IPS-18a (cell line): ENCODE data around the gene GAS6.

ENCODE experiments used
- H3K27ac ChIP-seq: one replicate; pipeline ENCODE4 v1.5.1; 2013; ENCODE audit warnings: low read length
- H3K27me3 ChIP-seq: one replicate; pipeline ENCODE4 v1.6.1; 2013; ENCODE audit warnings: mild to moderate bottlenecking, low read length; ENCODE audit not compliant: control insufficient read depth, insufficient read depth
- H3K36me3 ChIP-seq: one replicate; pipeline ENCODE4 v1.6.1; 2013; ENCODE audit warnings: low read depth, low read length; ENCODE audit not compliant: control insufficient read depth
- H3K4me1 ChIP-seq: one replicate; pipeline ENCODE4 v1.6.1; 2013; ENCODE audit warnings: low read depth, low read length; ENCODE audit not compliant: control insufficient read depth
- H3K4me3 ChIP-seq: one replicate; pipeline ENCODE4 v1.5.1; 2013; ENCODE audit warnings: low read length
- H3K9ac ChIP-seq: one replicate; pipeline ENCODE4 v1.6.1; 2013; ENCODE audit warnings: mild to moderate bottlenecking, low read length, moderate library complexity
- H3K9me3 ChIP-seq: one replicate; pipeline ENCODE4 v1.6.1; 2013; ENCODE audit warnings: low read depth, low read length; ENCODE audit not compliant: control insufficient read depth

Gene GAS6

DNA sequence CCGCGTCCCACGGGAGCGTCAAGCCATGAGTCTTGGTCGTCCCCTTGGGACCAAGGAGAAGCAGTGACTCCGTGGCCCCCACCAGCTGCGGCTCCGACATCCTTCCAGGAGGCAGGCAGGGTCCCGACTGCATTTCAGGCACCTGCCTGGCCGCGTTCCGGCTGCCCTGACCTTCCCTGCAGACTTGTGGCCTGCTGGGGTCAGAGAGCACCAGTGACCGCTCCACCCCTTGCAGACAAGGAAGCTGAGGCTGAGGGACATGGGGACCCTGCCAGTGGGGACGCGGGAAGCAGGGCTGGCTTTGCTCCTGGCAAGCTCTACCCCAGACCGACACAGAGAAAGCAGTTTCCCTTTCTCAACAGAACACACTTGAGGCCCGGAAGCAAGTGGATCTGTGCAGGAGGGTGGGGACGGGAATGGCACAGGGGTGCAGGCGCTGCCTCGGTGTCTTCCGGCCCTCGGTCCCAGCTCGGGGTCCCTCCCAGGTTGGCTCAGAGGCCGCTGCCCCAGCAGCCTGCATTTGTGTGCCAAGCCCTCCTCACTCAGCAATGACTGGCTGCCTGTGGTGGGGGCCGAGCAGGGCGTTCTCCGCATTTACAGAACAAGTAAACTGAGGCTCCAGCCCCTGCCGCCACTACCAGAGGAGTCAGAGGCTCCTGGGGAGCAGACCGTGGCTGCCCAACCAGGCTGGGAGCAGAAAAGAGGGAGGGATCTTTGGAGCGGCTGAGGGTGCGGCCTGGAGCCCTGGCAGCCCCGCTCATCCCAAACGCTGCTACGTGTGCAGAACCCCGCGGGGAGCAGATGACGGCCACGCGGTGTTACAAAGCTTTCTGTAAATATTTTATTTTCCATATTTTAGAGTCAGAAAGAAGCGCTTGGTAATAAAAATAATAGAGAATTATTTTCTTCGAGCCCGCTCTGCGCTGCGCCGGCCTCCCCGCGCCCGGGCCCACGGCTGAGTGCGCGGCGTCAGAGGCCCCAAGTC is 43.9 kb downstream of the GAS6 start:
- H3K9ac ChIP-seq = no peak overlapping the region
- H3K4me3 ChIP-seq = no peak overlapping the region
- H3K4me1 ChIP-seq = no peaks in the 10 kb centered on the region
- H3K27ac ChIP-seq = no peak overlapping the region
- H3K27me3 ChIP-seq = no peaks in the 10 kb centered on the region
- H3K9me3 ChIP-seq = no peaks in the 10 kb centered on the region
- H3K36me3 ChIP-seq = peaks cover 3% of the 10 kb centered on the region

DNA sequence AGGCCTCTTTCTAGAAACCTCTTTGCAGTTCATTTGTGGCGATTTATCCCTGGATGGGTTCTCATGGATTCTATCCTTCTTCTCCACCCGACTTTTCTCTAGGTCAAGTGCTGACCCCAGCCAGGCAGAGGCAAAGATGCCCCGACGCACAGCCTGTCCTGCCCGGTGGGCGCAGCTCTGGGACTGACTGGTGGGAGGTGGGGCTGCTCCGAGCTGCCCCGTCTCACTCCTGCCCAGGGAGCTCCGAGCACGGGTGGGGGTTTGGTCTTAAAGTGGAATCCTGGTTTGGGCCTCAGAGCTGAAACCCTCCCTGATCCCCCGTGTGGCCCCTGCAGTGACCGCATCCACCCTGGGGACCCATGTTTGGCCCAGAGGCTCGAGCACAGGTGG is 44.5 kb downstream of the GAS6 start:
- Histone ChIP-seq H3K9me3 (no peaks in the 10 kb centered on the region), H3K4me3 (no peak overlapping the region), H3K36me3 (peaks cover 3% of the 10 kb centered on the region), H3K4me1 (no peaks in the 10 kb centered on the region), H3K27ac (no peak overlapping the region), H3K27me3 (no peaks in the 10 kb centered on the region), H3K9ac (no peak overlapping the region)

DNA sequence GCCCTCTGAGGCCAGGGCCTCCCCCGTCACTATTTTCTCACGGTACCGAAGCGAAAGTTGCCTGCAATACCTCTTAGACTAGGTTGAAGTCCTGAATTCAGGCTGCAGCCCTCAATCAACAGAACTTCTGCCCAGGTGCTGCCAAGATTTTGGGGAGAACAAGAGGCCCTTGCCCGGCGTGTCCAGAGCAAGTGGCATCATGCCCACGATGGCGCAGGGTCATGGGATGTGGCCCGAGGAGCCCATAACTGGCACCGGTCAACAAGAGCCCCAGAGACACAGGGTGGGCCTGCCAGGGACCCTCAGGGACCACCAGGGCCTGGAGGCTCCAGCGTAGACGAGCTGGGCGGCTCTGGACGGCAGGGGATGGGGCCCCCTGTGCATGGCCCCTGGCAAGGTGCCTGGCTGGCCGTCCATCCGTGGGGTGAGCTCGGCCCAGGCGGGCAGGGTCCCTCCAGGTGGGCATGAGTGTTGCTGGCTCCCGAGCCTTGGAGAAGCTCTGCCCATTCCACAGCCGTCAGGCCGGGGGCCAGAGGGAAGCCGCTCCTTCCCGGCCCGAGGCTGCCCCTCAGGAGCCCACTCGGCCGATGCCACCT is 45.1 kb downstream of the GAS6 start:
- Histone ChIP-seq H3K4me3 (no peak overlapping the region), H3K27ac (no peak overlapping the region), H3K27me3 (no peaks in the 10 kb centered on the region), H3K4me1 (no peaks in the 10 kb centered on the region), H3K36me3 (peaks cover 3% of the 10 kb centered on the region), H3K9ac (no peak overlapping the region), H3K9me3 (no peaks in the 10 kb centered on the region)

DNA sequence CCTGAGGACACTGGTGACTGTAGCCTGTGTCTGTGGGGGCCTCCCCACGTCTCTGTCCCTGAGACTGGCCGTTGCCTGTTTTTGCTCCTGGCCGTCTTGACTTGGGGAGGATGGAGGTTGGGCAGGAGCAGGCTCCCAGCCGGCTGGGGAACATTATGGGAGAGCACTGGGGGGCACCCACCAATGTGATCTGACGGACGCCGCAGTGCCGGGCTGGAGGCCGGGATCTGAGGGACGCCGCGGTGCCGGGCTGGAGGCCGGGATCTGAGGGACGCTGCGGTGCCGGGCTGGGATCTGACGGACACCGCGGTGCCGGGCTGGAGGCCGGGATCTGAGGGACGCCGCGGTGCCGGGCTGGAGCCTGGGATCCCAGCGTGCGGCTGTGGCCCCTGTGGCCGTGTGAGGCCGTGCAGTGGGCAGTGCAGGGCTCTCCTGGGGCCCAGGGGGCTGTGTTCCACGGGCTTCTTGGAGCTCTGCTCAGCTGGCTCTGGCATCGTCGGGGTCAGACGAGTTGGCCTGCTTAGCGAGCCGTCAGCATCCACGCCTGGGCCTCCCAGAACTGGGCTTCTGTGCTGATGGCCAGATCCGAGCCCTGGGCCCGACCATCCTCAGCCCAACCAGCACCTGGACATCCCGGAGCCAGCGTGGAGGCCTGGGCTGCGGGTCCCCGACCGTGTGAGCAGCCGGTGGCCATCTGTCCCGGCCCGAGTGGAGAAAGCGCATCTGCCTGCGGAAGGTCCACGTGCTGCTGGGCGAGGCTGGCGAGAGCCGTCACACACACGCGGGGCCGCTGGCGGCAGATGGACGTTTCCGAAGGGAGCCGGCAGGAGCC is 45.8 kb downstream of the GAS6 start:
- H3K36me3 ChIP-seq = peaks cover 3% of the 10 kb centered on the region

DNA sequence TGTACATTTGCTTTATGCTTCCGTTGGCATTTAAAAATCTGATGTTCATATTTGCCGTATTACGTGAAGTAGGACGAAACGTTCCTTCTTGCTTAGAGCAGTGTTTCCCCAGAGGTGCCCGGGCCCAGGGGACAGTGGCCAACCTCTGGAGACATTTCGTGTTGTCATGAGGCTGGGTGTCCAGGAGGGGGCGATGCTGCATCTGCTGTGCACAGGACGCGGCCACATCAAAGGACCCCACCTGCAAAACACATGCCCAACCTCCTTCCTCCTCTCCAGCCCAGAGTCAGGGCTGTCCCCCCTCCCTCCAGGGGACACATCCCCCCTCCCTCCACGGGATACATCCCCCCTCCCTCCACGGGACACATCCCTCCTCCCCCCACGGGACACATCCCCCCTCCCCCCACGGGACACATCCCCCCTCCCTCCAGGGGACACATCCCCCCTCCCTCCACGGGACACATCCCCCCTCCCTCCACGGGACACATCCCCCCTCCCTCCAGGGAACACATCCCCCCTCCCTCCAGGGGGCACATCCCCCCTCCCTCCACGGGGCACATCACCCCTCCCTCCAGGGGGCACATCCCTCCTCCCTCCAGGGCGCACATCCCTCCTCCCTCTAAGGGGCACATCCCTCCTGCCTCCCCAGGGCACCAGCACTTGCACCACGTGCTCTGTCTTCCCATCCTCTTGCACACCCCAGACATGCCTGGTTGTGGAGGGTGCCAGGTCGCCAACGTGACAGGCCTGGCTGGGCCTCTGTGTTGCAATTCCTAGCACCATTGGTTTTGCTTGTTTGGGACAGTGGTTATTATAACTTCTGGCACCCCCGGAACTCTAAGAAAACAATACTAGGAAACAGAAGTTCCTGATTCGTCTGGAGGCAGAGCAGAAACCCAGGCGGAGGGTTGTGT is 46.7 kb downstream of the GAS6 start:
- no peak overlapping the region for H3K9ac ChIP-seq
- no peak overlapping the region for H3K27ac ChIP-seq
- no peaks in the 10 kb centered on the region for H3K4me1 ChIP-seq
- no peaks in the 10 kb centered on the region for H3K27me3 ChIP-seq
- H3K36me3 ChIP-seq = no peaks in the 10 kb centered on the region
- no peaks in the 10 kb centered on the region for H3K9me3 ChIP-seq
- no peak overlapping the region for H3K4me3 ChIP-seq

More for the DNA sequence above, 45.8 kb downstream of the GAS6 start:
- H3K9ac ChIP-seq = no peak overlapping the region
- no peak overlapping the region for H3K27ac ChIP-seq
- no peaks in the 10 kb centered on the region for H3K27me3 ChIP-seq
- no peaks in the 10 kb centered on the region for H3K9me3 ChIP-seq
- no peak overlapping the region for H3K4me3 ChIP-seq
- H3K4me1 ChIP-seq = no peaks in the 10 kb centered on the region

DNA sequence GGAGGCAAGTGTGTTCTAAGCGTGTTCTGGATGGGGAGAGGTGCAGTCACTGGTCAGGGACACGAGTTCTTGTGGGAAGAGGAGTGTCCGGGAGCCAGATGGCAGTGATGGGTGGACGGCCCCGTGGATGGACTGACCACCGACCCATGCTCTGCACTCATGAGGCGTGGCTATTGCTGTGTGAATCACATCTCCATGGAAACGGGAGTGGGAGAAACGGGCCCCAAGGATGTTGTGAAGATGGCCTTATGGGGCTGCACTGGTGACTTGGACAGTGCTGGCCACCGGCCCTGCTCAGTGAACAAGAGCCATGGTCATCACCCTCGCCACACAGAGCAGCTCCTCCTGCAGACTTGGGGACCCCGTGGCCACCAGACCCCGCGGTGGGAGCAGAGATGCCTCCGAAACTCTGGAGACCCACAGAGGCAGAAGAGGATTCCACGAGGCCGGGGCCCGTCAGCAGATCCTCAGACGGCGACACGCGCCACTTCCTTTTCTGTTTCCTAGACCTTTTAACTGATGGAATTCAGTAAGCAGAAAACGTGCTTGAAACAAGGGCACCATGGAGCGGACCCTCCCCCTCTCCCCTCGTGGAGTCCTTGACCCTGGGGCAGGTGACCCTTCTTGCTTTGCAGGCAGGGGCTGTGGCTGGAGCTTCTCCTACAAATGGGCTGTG is 47.5 kb downstream of the GAS6 start:
- no peak overlapping the region for H3K4me3 ChIP-seq
- no peak overlapping the region for H3K27ac ChIP-seq
- H3K4me1 ChIP-seq = no peaks in the 10 kb centered on the region
- no peaks in the 10 kb centered on the region for H3K27me3 ChIP-seq
- no peak overlapping the region for H3K9ac ChIP-seq
- no peaks in the 10 kb centered on the region for H3K36me3 ChIP-seq
- H3K9me3 ChIP-seq = no peaks in the 10 kb centered on the region

DNA sequence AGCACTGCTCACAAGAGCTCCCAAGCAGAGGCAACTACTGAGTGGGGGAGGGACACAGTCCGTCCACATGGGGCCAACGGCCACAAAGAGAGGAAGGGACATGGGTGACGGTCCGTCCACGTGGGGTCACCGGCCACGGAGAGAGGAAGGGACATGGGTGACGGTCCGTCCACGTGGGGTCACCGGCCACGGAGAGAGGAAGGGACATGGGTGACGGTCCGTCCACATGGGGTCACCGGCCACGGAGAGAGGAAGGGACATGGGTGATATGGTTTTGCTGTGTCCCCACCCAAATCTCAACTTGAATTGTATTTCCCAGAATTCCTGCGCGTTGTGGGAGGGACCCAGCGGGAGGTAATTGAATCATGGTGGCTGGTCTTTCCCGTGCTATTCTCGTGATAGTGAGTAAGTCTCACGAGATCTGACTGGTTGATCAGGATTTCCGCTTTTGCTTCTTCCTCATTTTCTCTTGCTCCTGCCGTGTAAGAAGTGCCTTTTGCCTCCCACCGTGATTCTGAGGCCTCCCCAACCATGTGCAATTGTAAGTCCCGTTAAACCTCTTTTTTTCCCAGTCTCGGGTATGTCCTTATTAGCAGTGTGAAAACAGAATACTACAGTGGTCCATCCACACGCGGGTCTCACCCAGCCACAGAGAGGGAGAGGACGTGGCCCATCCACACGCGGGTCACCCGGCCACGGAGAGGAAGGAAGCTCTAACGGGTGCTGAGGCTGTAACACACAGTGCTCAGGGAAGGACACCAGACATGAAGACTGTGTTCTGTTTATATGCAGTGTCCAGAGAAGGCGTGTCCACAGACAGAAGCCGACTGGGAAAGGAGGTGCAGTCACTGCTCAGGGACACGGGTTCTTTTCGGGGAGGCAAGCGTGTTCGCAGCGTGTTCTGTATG is 48.5 kb downstream of the GAS6 start:
- Histone ChIP-seq H3K4me1 (no peaks in the 10 kb centered on the region), H3K36me3 (no peaks in the 10 kb centered on the region), H3K27me3 (no peaks in the 10 kb centered on the region), H3K9me3 (no peaks in the 10 kb centered on the region), H3K27ac (no peak overlapping the region), H3K9ac (no peak overlapping the region), H3K4me3 (no peak overlapping the region)

DNA sequence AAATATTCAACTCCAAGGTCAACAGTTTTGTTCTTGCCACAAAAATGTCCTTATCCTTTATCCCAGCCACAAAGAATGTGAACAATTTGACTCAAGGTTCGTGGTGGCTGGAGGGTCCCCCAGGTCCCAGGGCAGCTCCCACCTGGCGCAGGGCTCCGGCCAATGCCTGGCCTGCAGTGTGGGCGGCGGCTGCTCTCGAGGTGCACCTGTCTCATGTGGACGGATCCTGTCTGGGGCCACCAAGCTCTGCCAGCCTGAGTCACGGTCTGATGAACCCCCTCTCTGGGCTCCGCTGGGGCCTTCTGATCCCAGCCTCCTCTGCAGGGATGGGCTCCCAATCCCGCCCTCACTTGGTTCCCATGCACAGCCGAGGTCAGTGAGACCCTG is 49.4 kb downstream of the GAS6 start:
- Histone ChIP-seq H3K4me1 (no peaks in the 10 kb centered on the region), H3K9ac (no peak overlapping the region), H3K4me3 (no peak overlapping the region), H3K27ac (no peak overlapping the region), H3K9me3 (no peaks in the 10 kb centered on the region), H3K27me3 (no peaks in the 10 kb centered on the region), H3K36me3 (no peaks in the 10 kb centered on the region)

DNA sequence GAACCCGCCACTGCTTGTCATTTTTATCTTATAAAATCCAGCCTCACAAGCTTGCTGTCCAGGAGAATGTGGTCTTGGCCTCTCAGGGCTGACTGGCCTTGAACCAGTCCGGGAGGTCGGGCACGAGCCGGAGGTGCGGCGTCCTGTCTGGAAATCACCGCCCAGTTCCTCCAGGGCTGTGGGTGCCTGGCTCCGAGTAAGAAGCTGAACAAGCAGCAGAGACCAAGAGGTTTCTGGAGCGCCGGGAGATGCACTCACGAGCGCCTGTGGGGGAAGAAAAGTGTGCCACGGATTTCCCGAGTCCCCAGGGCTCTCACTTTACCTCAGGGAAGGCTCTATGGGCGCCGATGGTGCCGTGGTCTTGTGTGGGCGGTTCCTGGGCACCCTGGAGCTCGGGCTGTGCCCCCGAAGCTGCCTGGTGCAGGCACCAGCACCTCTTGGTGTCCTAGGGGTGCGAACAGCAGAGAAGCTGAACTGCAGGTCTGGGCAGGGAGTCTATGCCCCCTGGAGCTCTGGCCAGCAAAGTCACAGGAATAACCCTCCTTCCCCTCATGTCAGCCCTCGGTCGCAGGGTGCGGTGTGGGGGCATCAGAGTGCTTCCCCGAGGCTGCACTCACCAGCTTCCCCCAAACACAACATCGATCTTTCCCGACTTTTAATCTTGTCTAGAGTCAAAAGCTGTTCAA is 50.0 kb downstream of the GAS6 start:
- Histone ChIP-seq H3K4me1 (no peaks in the 10 kb centered on the region), H3K9me3 (no peaks in the 10 kb centered on the region), H3K9ac (no peak overlapping the region), H3K27ac (no peak overlapping the region), H3K4me3 (no peak overlapping the region), H3K36me3 (no peaks in the 10 kb centered on the region), H3K27me3 (no peaks in the 10 kb centered on the region)
